ENCODE results near the gene CORO2B.

CORO2B gene

DNA sequence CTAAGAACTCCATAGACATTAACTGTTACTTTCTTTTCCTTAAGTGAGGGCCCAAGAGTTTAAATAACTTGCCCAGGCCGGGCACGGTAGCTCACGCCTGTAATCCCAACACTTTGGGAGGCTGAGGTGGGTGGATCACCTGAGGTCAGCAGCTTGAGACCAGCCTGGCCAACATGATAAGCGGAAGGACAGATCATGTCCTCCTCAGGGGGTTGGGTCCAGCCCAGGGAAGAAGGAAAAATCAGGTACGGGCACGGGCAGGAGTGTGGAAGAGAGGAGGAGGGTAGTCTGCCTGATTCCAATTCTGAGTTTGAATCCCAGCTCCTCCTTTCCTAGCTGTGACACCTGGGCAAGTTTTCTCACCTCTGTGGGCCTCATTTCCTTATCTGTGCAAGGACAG is 123.1 kb downstream of the CORO2B start:
- no peaks in the 10 kb centered on the region for H3K36me3 ChIP-seq (replicated peaks; ENCODE audit: insufficient read depth, low read length)
- H3K79me2 ChIP-seq (ENCODE audit: low read length): no peaks in the 10 kb centered on the region
- H2AFZ ChIP-seq (ENCODE audit: low read length): no peak overlapping the region
- no peak overlapping the region for H3K4me3 ChIP-seq (ENCODE audit: low read length)
- H3F3A ChIP-seq (ENCODE audit: insufficient read depth, low read length): no peaks in the 10 kb centered on the region
- TF ChIP-seq, protein P1, sequence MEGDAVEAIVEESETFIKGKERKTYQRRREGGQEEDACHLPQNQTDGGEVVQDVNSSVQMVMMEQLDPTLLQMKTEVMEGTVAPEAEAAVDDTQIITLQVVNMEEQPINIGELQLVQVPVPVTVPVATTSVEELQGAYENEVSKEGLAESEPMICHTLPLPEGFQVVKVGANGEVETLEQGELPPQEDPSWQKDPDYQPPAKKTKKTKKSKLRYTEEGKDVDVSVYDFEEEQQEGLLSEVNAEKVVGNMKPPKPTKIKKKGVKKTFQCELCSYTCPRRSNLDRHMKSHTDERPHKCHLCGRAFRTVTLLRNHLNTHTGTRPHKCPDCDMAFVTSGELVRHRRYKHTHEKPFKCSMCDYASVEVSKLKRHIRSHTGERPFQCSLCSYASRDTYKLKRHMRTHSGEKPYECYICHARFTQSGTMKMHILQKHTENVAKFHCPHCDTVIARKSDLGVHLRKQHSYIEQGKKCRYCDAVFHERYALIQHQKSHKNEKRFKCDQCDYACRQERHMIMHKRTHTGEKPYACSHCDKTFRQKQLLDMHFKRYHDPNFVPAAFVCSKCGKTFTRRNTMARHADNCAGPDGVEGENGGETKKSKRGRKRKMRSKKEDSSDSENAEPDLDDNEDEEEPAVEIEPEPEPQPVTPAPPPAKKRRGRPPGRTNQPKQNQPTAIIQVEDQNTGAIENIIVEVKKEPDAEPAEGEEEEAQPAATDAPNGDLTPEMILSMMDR (IDR thresholded peaks at IDR 0.05; ENCODE audit: low read length): no peak
- no peaks in the 10 kb centered on the region for H3K9me2 ChIP-seq (replicated peaks; ENCODE audit: insufficient read depth, low read length)
- H3K9ac ChIP-seq (ENCODE audit: low read length): no peak overlapping the region
- no peak for DNase-seq
- no peaks in the 10 kb centered on the region for H3K9me3 ChIP-seq (replicated peaks; ENCODE audit: insufficient read depth, low read length)
- H3K4me1 ChIP-seq (ENCODE audit: low read length): no peaks in the 10 kb centered on the region
- peaks cover 4% of the 10 kb centered on the region; the same call in 1 of the 2 replicates for H3K27me3 ChIP-seq (replicated peaks; ENCODE audit: insufficient read depth, low read length)
- no peak overlapping the region for H3K4me2 ChIP-seq (ENCODE audit: low read depth, low read length)
- H3K27ac ChIP-seq (ENCODE audit: low read length): no peak overlapping the region
- no peaks in the 10 kb centered on the region for H4K20me1 ChIP-seq (ENCODE audit: insufficient read depth, low read length)

GRCh38 chr15:68704496-68705021 is 125.8 kb downstream of the CORO2B start:
- Histone ChIP-seq H3F3A (ENCODE audit: insufficient read depth, low read length) (no peaks in the 10 kb centered on the region), H3K9me2 (replicated peaks; ENCODE audit: insufficient read depth, low read length) (no peaks in the 10 kb centered on the region), H3K27me3 (replicated peaks; ENCODE audit: insufficient read depth, low read length) (peaks cover 4% of the 10 kb centered on the region; the same call in 1 of the 2 replicates), H4K20me1 (ENCODE audit: insufficient read depth, low read length) (no peaks in the 10 kb centered on the region), H2AFZ (ENCODE audit: low read length) (no peak overlapping the region), H3K4me3 (ENCODE audit: low read length) (no peak overlapping the region), H3K4me2 (ENCODE audit: low read depth, low read length) (no peak overlapping the region), H3K36me3 (replicated peaks; ENCODE audit: insufficient read depth, low read length) (no peaks in the 10 kb centered on the region), H3K79me2 (ENCODE audit: low read length) (no peaks in the 10 kb centered on the region), H3K27ac (ENCODE audit: low read length) (no peak overlapping the region), H3K9me3 (replicated peaks; ENCODE audit: insufficient read depth, low read length) (no peaks in the 10 kb centered on the region), H3K4me1 (ENCODE audit: low read length) (no peaks in the 10 kb centered on the region), H3K9ac (ENCODE audit: low read length) (no peak overlapping the region)
- TF ChIP-seq, protein P1 (IDR thresholded peaks at IDR 0.05; ENCODE audit: low read length): no peak
- no peak for TF ChIP-seq EZH2 (optimal IDR thresholded peaks at IDR 0.05; ENCODE audit: low read depth, low read length)
- no peak for TF ChIP-seq EZH2phosphoT487 (IDR thresholded peaks at IDR 0.05; ENCODE audit: low read length)
- DNase-seq: no peak

- Histone ChIP-seq H3K79me2 (ENCODE audit: low read length) (no peaks in the 10 kb centered on the region), H3K4me3 (ENCODE audit: low read length) (no peak overlapping the region), H4K20me1 (ENCODE audit: insufficient read depth, low read length) (no peaks in the 10 kb centered on the region), H3K9ac (ENCODE audit: low read length) (no peak overlapping the region), H3K4me1 (ENCODE audit: low read length) (no peaks in the 10 kb centered on the region), H2AFZ (ENCODE audit: low read length) (no peak overlapping the region), H3K27ac (ENCODE audit: low read length) (no peak overlapping the region), H3K36me3 (replicated peaks; ENCODE audit: insufficient read depth, low read length) (no peaks in the 10 kb centered on the region), H3K9me2 (replicated peaks; ENCODE audit: insufficient read depth, low read length) (no peaks in the 10 kb centered on the region), H3F3A (ENCODE audit: insufficient read depth, low read length) (no peaks in the 10 kb centered on the region), H3K9me3 (replicated peaks; ENCODE audit: insufficient read depth, low read length) (no peaks in the 10 kb centered on the region), H3K4me2 (ENCODE audit: low read depth, low read length) (no peak overlapping the region), H3K27me3 (replicated peaks; ENCODE audit: insufficient read depth, low read length) (no peaks in the 10 kb centered on the region)
- TF ChIP-seq, protein P1 (IDR thresholded peaks at IDR 0.05; ENCODE audit: low read length): no peak
- TF ChIP-seq EZH2 (optimal IDR thresholded peaks at IDR 0.05; ENCODE audit: low read depth, low read length) (no peak), EZH2phosphoT487 (IDR thresholded peaks at IDR 0.05; ENCODE audit: low read length) (no peak)
- no peak for DNase-seq
Observed at GRCh38 chr15:68706256-68706655, 127.5 kb downstream of the CORO2B start.
